Erythroblast (primary cell): ENCODE data around the gene ADGRV1.

Experiments
- GATA1 ChIP-seq: IDR thresholded peaks from 2 replicates; pipeline ENCODE4 v1.6.1; 2011; ENCODE audit warnings: low read depth, mild to moderate bottlenecking, control low read depth, low read length, moderate library complexity
- POLR2A ChIP-seq: IDR thresholded peaks from 2 replicates; pipeline ENCODE4 v1.6.1; 2011; ENCODE audit warnings: mild to moderate bottlenecking, low read length

GRCh38 chr5:90602681-90603080 is 44.1 kb downstream of the ADGRV1 start:
- TF ChIP-seq POLR2A, result no peak
- TF ChIP-seq GATA1, result no peak
